ENCODE results near the gene SFMBT2.
A peak's percentile ranks its signal among the peaks of the same experiment; 100 is the strongest.

The SFMBT2 gene

GRCh38 chr10:7136016-7136415 lies 274.8 kb downstream of the SFMBT2 start:
- DNase-seq (ENCODE audit: low read depth in 2 of 2): no peak

- DNase-seq (ENCODE audit: low read depth in 2 of 2): no peak
These were observed 275.6 kb downstream of the SFMBT2 start for GRCh38 chr10:7135188-7135587.

GRCh38 chr10:7134448-7134847 lies 276.4 kb downstream of the SFMBT2 start:
- DNase-seq (ENCODE audit: low read depth in 2 of 2): no peak

GRCh38 chr10:7133958-7134357 lies 276.9 kb downstream of the SFMBT2 start:
- DNase-seq (ENCODE audit: low read depth in 2 of 2): no peak

- no peak for DNase-seq (ENCODE audit: low read depth in 2 of 2)
These were observed 277.6 kb downstream of the SFMBT2 start for GRCh38 chr10:7133278-7133677.

GRCh38 chr10:7130191-7130911 lies 280.5 kb downstream of the SFMBT2 start:
- no peak for DNase-seq (ENCODE audit: low read depth in 2 of 2)

GRCh38 chr10:7123774-7124173 lies 287.1 kb downstream of the SFMBT2 start:
- DNase-seq (ENCODE audit: low read depth in 2 of 2): no peak

- DNase-seq (ENCODE audit: low read depth in 2 of 2): no peak
These were observed 288.3 kb downstream of the SFMBT2 start for GRCh38 chr10:7122561-7122960.

- DNase-seq (ENCODE audit: low read depth in 2 of 2): peak; percentile 47 to 48
These were observed 289.6 kb downstream of the SFMBT2 start for GRCh38 chr10:7121154-7121797.

- no peak for DNase-seq (ENCODE audit: low read depth in 2 of 2)
These were observed 291.4 kb downstream of the SFMBT2 start for GRCh38 chr10:7119325-7120015.

- DNase-seq (ENCODE audit: low read depth in 2 of 2): no peak
These were observed 292.8 kb downstream of the SFMBT2 start for GRCh38 chr10:7117806-7118674.

- no peak for DNase-seq (ENCODE audit: low read depth in 2 of 2)
These were observed 293.5 kb downstream of the SFMBT2 start for GRCh38 chr10:7117177-7117799.

- no peak for DNase-seq (ENCODE audit: low read depth in 2 of 2)
These were observed 299.3 kb downstream of the SFMBT2 start for GRCh38 chr10:7111561-7111960.

GRCh38 chr10:7111089-7111488 lies 299.7 kb downstream of the SFMBT2 start:
- DNase-seq (ENCODE audit: low read depth in 2 of 2): no peak
